ENCODE data around the gene RSU1. TPM values are rescaled to one million over a fixed set of nuclear protein-coding genes. Genes with fewer than 3 reads are reported as not detected.

The RSU1 gene
- total RNA-seq, 1 experiment from 2014 or later, result 29.5 TPM

DNA sequence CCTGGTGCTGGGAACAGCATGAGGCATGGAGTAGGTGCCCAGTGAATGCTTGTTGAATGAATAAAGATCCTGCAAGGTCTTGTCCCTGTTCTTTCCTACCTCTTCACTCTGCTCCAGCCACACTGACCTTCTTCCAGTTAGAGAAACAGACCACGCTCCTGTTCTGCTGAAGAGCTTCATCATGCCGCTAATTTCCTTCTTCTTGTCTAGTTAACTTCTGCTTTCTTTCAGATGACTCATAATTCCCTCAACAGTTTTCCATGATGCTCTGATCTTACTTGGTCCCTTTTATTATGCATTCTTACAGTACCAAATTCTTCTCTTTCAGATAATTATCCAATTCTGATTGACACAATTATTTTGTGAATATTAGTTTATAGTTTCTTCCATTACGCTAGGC lies 236.0 kb downstream of the RSU1 start:
- intact Hi-C loops (cut with micrococcal nuclease), result no loop called here
- H3K27ac ChIP-seq (ENCODE audit: low read depth, low read length), result no peak overlapping the region
- H3K9ac ChIP-seq (ENCODE audit: low read length), result no peak overlapping the region
- no peak for TF ChIP-seq SRF (IDR thresholded peaks at IDR 0.05; ENCODE audit: low read depth)
- no peak for TF ChIP-seq EZH2 (IDR thresholded peaks at IDR 0.05)
- no peak for TF ChIP-seq POLR2AphosphoS5 (IDR thresholded peaks at IDR 0.05; ENCODE audit: low read depth, low read length)
- TF ChIP-seq SIN3A (IDR thresholded peaks at IDR 0.05; ENCODE audit: low read depth), result no peak
- TF ChIP-seq RAD21 (IDR thresholded peaks at IDR 0.05; ENCODE audit: low read depth), result no peak
- ChIA-PET POLR2A (no interaction called here), RAD21 (ENCODE audit: low non-redundant PET in 1 of 2, low total read pairs in 2 of 2, uncharacterized antibody in 2 of 2, unreplicated experiment in 2 of 2) (no interaction called here), CTCF (no interaction called here)
- H3K79me2 ChIP-seq (ENCODE audit: insufficient read depth, low read length), result no peaks in the 10 kb centered on the region
- H3K9me2 ChIP-seq (ENCODE audit: insufficient read depth), result no peaks in the 10 kb centered on the region
- H2AFZ ChIP-seq (ENCODE audit: low read depth, low read length, poor library complexity, severe bottlenecking), result no peak overlapping the region
- DNase-seq (ENCODE audit: low read depth, low spot score), result no peak
- peaks cover 2% of the 10 kb centered on the region for H3K27me3 ChIP-seq (ENCODE audit: insufficient read depth, low read length)
- no peaks in the 10 kb centered on the region for H3K4me1 ChIP-seq (ENCODE audit: control insufficient read depth in 1 of 2, insufficient read depth in 2 of 2, low read length in 2 of 2)
- no peak overlapping the region for H3K4me2 ChIP-seq (ENCODE audit: low read length)
- H3K36me3 ChIP-seq (ENCODE audit: control insufficient read depth in 1 of 2, insufficient read depth in 2 of 2, low read length in 2 of 2), result no peaks in the 10 kb centered on the region
- no peak for ATAC-seq
- H4K20me1 ChIP-seq (ENCODE audit: insufficient read depth), result no peaks in the 10 kb centered on the region
- H3K4me3 ChIP-seq (replicated peaks in 1 of 2; ENCODE audit: low read depth in 1 of 2, low read length in 2 of 2), result no peak overlapping the region
- no peaks in the 10 kb centered on the region for H3K9me3 ChIP-seq (ENCODE audit: control insufficient read depth in 1 of 2, insufficient read depth in 1 of 2, low read depth in 1 of 2, low read length in 2 of 2)
- BruUV-seq (replicated peaks), result no TSS peak

DNA sequence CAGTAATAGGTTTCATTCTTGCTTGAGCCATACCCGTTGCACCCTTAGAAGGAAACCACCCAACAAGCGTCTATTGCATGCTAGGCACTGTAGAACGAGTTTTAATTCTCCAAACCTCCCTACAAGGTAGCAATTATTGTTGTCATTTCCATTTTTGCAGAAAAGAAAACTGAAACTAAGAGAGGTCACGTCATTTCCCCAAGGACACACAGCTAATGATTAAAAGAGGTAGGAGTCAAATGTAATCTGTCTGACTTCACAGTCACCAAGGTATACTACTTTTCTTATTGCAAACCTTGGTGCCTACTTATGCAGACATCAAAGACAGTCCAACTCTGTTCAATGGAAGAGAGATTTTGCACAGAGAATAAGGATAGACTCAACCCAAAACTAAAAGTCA lies 246.5 kb downstream of the RSU1 start:
- intact Hi-C loops (cut with micrococcal nuclease), result no loop called here
- 0 out of 2 replicates have a peak, but pooled peaks cover under 1% of the 10 kb centered on the region for H3K27me3 ChIP-seq (ENCODE audit: insufficient read depth, low read length)
- no peaks in the 10 kb centered on the region; the same call in 1 of the 2 replicates for H4K20me1 ChIP-seq (ENCODE audit: insufficient read depth)
- RAD21 ChIA-PET (ENCODE audit: low non-redundant PET in 1 of 2, low total read pairs in 2 of 2, uncharacterized antibody in 2 of 2, unreplicated experiment in 2 of 2), result no interaction called here
- H3K27ac ChIP-seq (ENCODE audit: low read depth, low read length), result no peak overlapping the region
- no peaks in the 10 kb centered on the region for H3K9me2 ChIP-seq (ENCODE audit: insufficient read depth)
- H3K9me3 ChIP-seq (ENCODE audit: control insufficient read depth in 1 of 2, insufficient read depth in 1 of 2, low read depth in 1 of 2, low read length in 2 of 2), result no peaks in the 10 kb centered on the region
- no peaks in the 10 kb centered on the region for H3K36me3 ChIP-seq (ENCODE audit: control insufficient read depth in 1 of 2, insufficient read depth in 2 of 2, low read length in 2 of 2)
- H3K4me2 ChIP-seq (ENCODE audit: low read length), result no peak overlapping the region
- H3K79me2 ChIP-seq (ENCODE audit: insufficient read depth, low read length), result no peaks in the 10 kb centered on the region
- DNase-seq (ENCODE audit: low read depth, low spot score) (no peak), ATAC-seq (no peak)
- CTCF ChIA-PET, result no interaction called here
- no peak overlapping the region for H2AFZ ChIP-seq (ENCODE audit: low read depth, low read length, poor library complexity, severe bottlenecking)
- H3K9ac ChIP-seq (ENCODE audit: low read length), result no peak overlapping the region
- H3K4me1 ChIP-seq (ENCODE audit: control insufficient read depth in 1 of 2, insufficient read depth in 2 of 2, low read length in 2 of 2), result no peaks in the 10 kb centered on the region
- TF ChIP-seq RAD21 (IDR thresholded peaks at IDR 0.05; ENCODE audit: low read depth) (no peak), ELF1 (IDR thresholded peaks at IDR 0.05; ENCODE audit: borderline replicate concordance, low read depth) (no peak), ZBTB33 (IDR thresholded peaks at IDR 0.05; ENCODE audit: extremely low read depth, insufficient replicate concordance, low read length) (no peak), YY1 (IDR thresholded peaks at IDR 0.05; ENCODE audit: extremely low read depth, insufficient replicate concordance, low read depth, low read length) (no peak), EGR1 (IDR thresholded peaks at IDR 0.05; ENCODE audit: low read depth) (no peak), TCF7L2 (IDR thresholded peaks at IDR 0.05; ENCODE audit: borderline replicate concordance, extremely low read depth, insufficient read depth, insufficient read length) (no peak), EZH2 (IDR thresholded peaks at IDR 0.05) (no peak), SIN3A (IDR thresholded peaks at IDR 0.05; ENCODE audit: low read depth) (no peak), CEBPB (IDR thresholded peaks at IDR 0.05; ENCODE audit: low read depth) (no peak), EZH2phosphoT487 (IDR thresholded peaks at IDR 0.05; ENCODE audit: borderline replicate concordance) (no peak)
- TF ChIP-seq, protein P1, sequence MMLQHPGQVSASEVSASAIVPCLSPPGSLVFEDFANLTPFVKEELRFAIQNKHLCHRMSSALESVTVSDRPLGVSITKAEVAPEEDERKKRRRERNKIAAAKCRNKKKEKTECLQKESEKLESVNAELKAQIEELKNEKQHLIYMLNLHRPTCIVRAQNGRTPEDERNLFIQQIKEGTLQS (IDR thresholded peaks at IDR 0.05), result no peak
- TF ChIP-seq, protein P2, sequence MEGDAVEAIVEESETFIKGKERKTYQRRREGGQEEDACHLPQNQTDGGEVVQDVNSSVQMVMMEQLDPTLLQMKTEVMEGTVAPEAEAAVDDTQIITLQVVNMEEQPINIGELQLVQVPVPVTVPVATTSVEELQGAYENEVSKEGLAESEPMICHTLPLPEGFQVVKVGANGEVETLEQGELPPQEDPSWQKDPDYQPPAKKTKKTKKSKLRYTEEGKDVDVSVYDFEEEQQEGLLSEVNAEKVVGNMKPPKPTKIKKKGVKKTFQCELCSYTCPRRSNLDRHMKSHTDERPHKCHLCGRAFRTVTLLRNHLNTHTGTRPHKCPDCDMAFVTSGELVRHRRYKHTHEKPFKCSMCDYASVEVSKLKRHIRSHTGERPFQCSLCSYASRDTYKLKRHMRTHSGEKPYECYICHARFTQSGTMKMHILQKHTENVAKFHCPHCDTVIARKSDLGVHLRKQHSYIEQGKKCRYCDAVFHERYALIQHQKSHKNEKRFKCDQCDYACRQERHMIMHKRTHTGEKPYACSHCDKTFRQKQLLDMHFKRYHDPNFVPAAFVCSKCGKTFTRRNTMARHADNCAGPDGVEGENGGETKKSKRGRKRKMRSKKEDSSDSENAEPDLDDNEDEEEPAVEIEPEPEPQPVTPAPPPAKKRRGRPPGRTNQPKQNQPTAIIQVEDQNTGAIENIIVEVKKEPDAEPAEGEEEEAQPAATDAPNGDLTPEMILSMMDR (IDR thresholded peaks at IDR 0.05 in 2 of 3, conservative IDR thresholded peaks at IDR 0.05 in 1 of 3; ENCODE audit: borderline replicate concordance in 1 of 3, insufficient read depth in 1 of 3, low read depth in 2 of 3, low read length in 2 of 3), result no peak
- BruUV-seq (replicated peaks), result no TSS peak
- POLR2A ChIA-PET, result no interaction called here
- H3K4me3 ChIP-seq (replicated peaks in 1 of 2; ENCODE audit: low read depth in 1 of 2, low read length in 2 of 2), result no peak overlapping the region
